GM04504 (cell line): ENCODE measurements around the gene CNTNAP2.

Experiments
- DNase-seq: peaks from one replicate; pipeline ENCODE4 v3.0.0-alpha.2; 2012; ENCODE audit warnings: low read depth

Gene CNTNAP2

GRCh38 chr7:146116521-146117222 is at the start of gene CNTNAP2:
TSS of gene CNTNAP2 (plus strand) at chr7:146116801. CDS start at chr7:146116877, 76 bp downstream.
- DNase-seq, result no peak

- DNase-seq, result no peak
Measured at GRCh38 chr7:146067880-146068279, 48.7 kb upstream of the CNTNAP2 start.

- DNase-seq, result no peak
Measured at GRCh38 chr7:146074195-146074765, 42.3 kb upstream of the CNTNAP2 start.

GRCh38 chr7:146076344-146076743 is 40.3 kb upstream of the CNTNAP2 start:
- DNase-seq, result no peak

- DNase-seq, result no peak
Measured at GRCh38 chr7:146084086-146084485, 32.5 kb upstream of the CNTNAP2 start.

- no peak for DNase-seq
Measured at GRCh38 chr7:146090023-146090645, 26.5 kb upstream of the CNTNAP2 start.

GRCh38 chr7:146094356-146094755 is 22.2 kb upstream of the CNTNAP2 start:
- no peak for DNase-seq

- no peak for DNase-seq
Measured at GRCh38 chr7:146096994-146097393, 19.6 kb upstream of the CNTNAP2 start.

GRCh38 chr7:146106319-146106718 is 10.3 kb upstream of the CNTNAP2 start:
- no peak for DNase-seq

- no peak for DNase-seq
Measured at GRCh38 chr7:146112755-146113154, 3.8 kb upstream of the CNTNAP2 start.

GRCh38 chr7:146115548-146115850 is 1.1 kb upstream of the CNTNAP2 start:
- DNase-seq, result no peak

GRCh38 chr7:146115851-146116520 is 615 bp upstream of the CNTNAP2 start:
- no peak for DNase-seq

GRCh38 chr7:146117576-146117975 is 975 bp downstream of the CNTNAP2 start:
- no peak for DNase-seq

- DNase-seq, result no peak
Measured at GRCh38 chr7:146119002-146119401, 2.4 kb downstream of the CNTNAP2 start.

GRCh38 chr7:146123715-146124114 is 7.1 kb downstream of the CNTNAP2 start:
- no peak for DNase-seq

GRCh38 chr7:146126767-146127509 is 10.3 kb downstream of the CNTNAP2 start:
- DNase-seq, result no peak

GRCh38 chr7:146129296-146129695 is 12.7 kb downstream of the CNTNAP2 start:
- DNase-seq, result no peak

GRCh38 chr7:146129997-146130396 is 13.4 kb downstream of the CNTNAP2 start:
- DNase-seq, result no peak

GRCh38 chr7:146131701-146132100 is 15.1 kb downstream of the CNTNAP2 start:
- DNase-seq, result no peak

GRCh38 chr7:146136357-146136875 is 19.8 kb downstream of the CNTNAP2 start:
- no peak for DNase-seq

- no peak for DNase-seq
Measured at GRCh38 chr7:146138926-146139325, 22.3 kb downstream of the CNTNAP2 start.

GRCh38 chr7:146146831-146147486 is 30.4 kb downstream of the CNTNAP2 start:
- no peak for DNase-seq
